Duodenal mucosa (tissue), 2 donors: ENCODE measurements around the gene EEF1AKMT1.

Experiments
- H3K27ac ChIP-seq: one replicate; pipeline ENCODE4 v1.7.0; 2013; ENCODE audit warnings: low read depth, low read length
- H3K27me3 ChIP-seq, 2 donors: one replicate each; pipeline ENCODE4 v1.7.0; 2013; ENCODE audit warnings: low read length in 2 of 2, control low read depth in 1 of 2; ENCODE audit not compliant: insufficient read depth in 2 of 2, control insufficient read depth in 1 of 2
- H3K36me3 ChIP-seq, 2 donors: one replicate each; pipeline ENCODE4 v1.7.0; 2013; ENCODE audit warnings: low read length in 2 of 2, control low read depth in 1 of 2; ENCODE audit not compliant: insufficient read depth in 2 of 2, control insufficient read depth in 1 of 2
- H3K4me1 ChIP-seq, 2 donors: one replicate each; pipeline ENCODE4 v1.7.0; 2013; ENCODE audit warnings: low read length in 2 of 2, control low read depth in 1 of 2; ENCODE audit not compliant: insufficient read depth in 2 of 2, control insufficient read depth in 1 of 2
- H3K4me3 ChIP-seq, 2 donors: one replicate each; pipeline ENCODE4 v1.7.0; 2013; ENCODE audit warnings: low read length in 2 of 2, low read depth in 1 of 2
- H3K9ac ChIP-seq, 2 donors: one replicate each; pipeline ENCODE4 v1.7.0; 2013; ENCODE audit warnings: low read length in 2 of 2, low read depth in 1 of 2
- H3K9me3 ChIP-seq, 2 donors: one replicate each; pipeline ENCODE4 v1.7.0; 2013; ENCODE audit warnings: low read length in 2 of 2, control low read depth in 1 of 2; ENCODE audit not compliant: control insufficient read depth in 1 of 2

The EEF1AKMT1 gene

GRCh38 chr13:20702915-20703779 is 70.6 kb downstream of the EEF1AKMT1 start, which contains the start of gene IL17D:
IL17D (plus strand) TSS chr13:20703699; CDS start chr13:20704002, 303 bp downstream.
- peak within 1 kb of the TSS; percentile 66 to 79 for H3K4me3 ChIP-seq
- H3K36me3 ChIP-seq: no peaks in the 10 kb centered on the region
- peaks cover 0 to 9% of the 10 kb centered on the region in 2 donors for H3K27me3 ChIP-seq
- H3K9ac ChIP-seq: peak within 1 kb of the TSS; percentile 52 to 69
- H3K27ac ChIP-seq: no peak within 1 kb of the TSS
- H3K4me1 ChIP-seq: peaks cover 8 to 11% of the 10 kb centered on the region in 2 donors
- no peaks in the 10 kb centered on the region for H3K9me3 ChIP-seq

GRCh38 chr13:20702530-20702914 is 71.2 kb downstream of the EEF1AKMT1 start:
- no peaks in the 10 kb centered on the region for H3K36me3 ChIP-seq
- H3K9ac ChIP-seq: peak overlapping the region; percentile 52 to 69
- peaks cover 0 to 9% of the 10 kb centered on the region in 2 donors for H3K27me3 ChIP-seq
- no peaks in the 10 kb centered on the region for H3K9me3 ChIP-seq
- H3K4me1 ChIP-seq: peaks cover 8 to 11% of the 10 kb centered on the region in 2 donors
- H3K4me3 ChIP-seq: peak overlapping the region; percentile 66 to 79
- H3K27ac ChIP-seq: no peak overlapping the region

GRCh38 chr13:20701461-20701860 is 72.3 kb downstream of the EEF1AKMT1 start:
- Histone ChIP-seq H3K27me3 (peaks cover 0 to 9% of the 10 kb centered on the region in 2 donors), H3K36me3 (no peaks in the 10 kb centered on the region), H3K9ac (no peak overlapping the region), H3K4me3 (no peak overlapping the region), H3K27ac (no peak overlapping the region), H3K9me3 (no peaks in the 10 kb centered on the region), H3K4me1 (peaks cover 8 to 11% of the 10 kb centered on the region in 2 donors)

GRCh38 chr13:20700288-20700687 is 73.5 kb downstream of the EEF1AKMT1 start:
- H3K4me1 ChIP-seq: peaks cover 8 to 11% of the 10 kb centered on the region in 2 donors
- no peaks in the 10 kb centered on the region for H3K9me3 ChIP-seq
- H3K9ac ChIP-seq: no peak overlapping the region
- H3K27me3 ChIP-seq: peaks cover 0 to 9% of the 10 kb centered on the region in 2 donors
- H3K4me3 ChIP-seq: no peak overlapping the region
- no peaks in the 10 kb centered on the region for H3K36me3 ChIP-seq
- no peak overlapping the region for H3K27ac ChIP-seq

- Histone ChIP-seq H3K4me3 (no peak overlapping the region), H3K36me3 (no peaks in the 10 kb centered on the region), H3K9ac (no peak overlapping the region), H3K4me1 (peaks cover 8 to 10% of the 10 kb centered on the region in 2 donors), H3K27me3 (peaks cover 0 to 9% of the 10 kb centered on the region in 2 donors), H3K27ac (no peak overlapping the region), H3K9me3 (no peaks in the 10 kb centered on the region)
Observed at GRCh38 chr13:20699715-20700114, 74.0 kb downstream of the EEF1AKMT1 start.

GRCh38 chr13:20696073-20696472 is 77.7 kb downstream of the EEF1AKMT1 start:
- Histone ChIP-seq H3K4me1 (no peaks in the 10 kb centered on the region), H3K4me3 (no peak overlapping the region), H3K27ac (no peak overlapping the region), H3K36me3 (peaks cover 0 to 6% of the 10 kb centered on the region in 2 donors), H3K9ac (no peak overlapping the region), H3K27me3 (peaks cover 0 to 9% of the 10 kb centered on the region in 2 donors), H3K9me3 (no peaks in the 10 kb centered on the region)

GRCh38 chr13:20691616-20692015 is 82.1 kb downstream of the EEF1AKMT1 start:
- H3K36me3 ChIP-seq: peaks cover 0 to 6% of the 10 kb centered on the region in 2 donors
- H3K27ac ChIP-seq: no peak overlapping the region
- no peaks in the 10 kb centered on the region for H3K27me3 ChIP-seq
- H3K4me3 ChIP-seq: no peak overlapping the region
- no peaks in the 10 kb centered on the region for H3K4me1 ChIP-seq
- no peaks in the 10 kb centered on the region for H3K9me3 ChIP-seq
- no peak overlapping the region for H3K9ac ChIP-seq

- Histone ChIP-seq H3K4me1 (no peaks in the 10 kb centered on the region), H3K27me3 (no peaks in the 10 kb centered on the region), H3K27ac (no peak overlapping the region), H3K36me3 (peaks cover 0 to 6% of the 10 kb centered on the region in 2 donors), H3K4me3 (no peak overlapping the region), H3K9ac (no peak overlapping the region), H3K9me3 (no peaks in the 10 kb centered on the region)
Observed at GRCh38 chr13:20689291-20689690, 84.5 kb downstream of the EEF1AKMT1 start.

GRCh38 chr13:20686863-20687579 is 86.7 kb downstream of the EEF1AKMT1 start:
- Histone ChIP-seq H3K4me1 (no peaks in the 10 kb centered on the region), H3K36me3 (peaks cover 0 to 6% of the 10 kb centered on the region in 2 donors), H3K9ac (no peak overlapping the region), H3K4me3 (no peak overlapping the region), H3K27me3 (no peaks in the 10 kb centered on the region), H3K9me3 (no peaks in the 10 kb centered on the region), H3K27ac (no peak overlapping the region)

- Histone ChIP-seq H3K4me3 (no peak overlapping the region), H3K9ac (no peak overlapping the region), H3K27me3 (no peaks in the 10 kb centered on the region), H3K36me3 (peaks cover 0 to 1% of the 10 kb centered on the region in 2 donors), H3K27ac (no peak overlapping the region), H3K4me1 (no peaks in the 10 kb centered on the region), H3K9me3 (no peaks in the 10 kb centered on the region)
Observed at GRCh38 chr13:20686167-20686566, 87.6 kb downstream of the EEF1AKMT1 start.
